ENCODE measurements around the gene PCYOX1L. TPM values are rescaled to one million over a fixed set of nuclear protein-coding genes. Genes with fewer than 3 reads are reported as not detected.

Gene PCYOX1L
- total RNA-seq, 1 experiment from 2014 or later: 4.8 TPM

DNA sequence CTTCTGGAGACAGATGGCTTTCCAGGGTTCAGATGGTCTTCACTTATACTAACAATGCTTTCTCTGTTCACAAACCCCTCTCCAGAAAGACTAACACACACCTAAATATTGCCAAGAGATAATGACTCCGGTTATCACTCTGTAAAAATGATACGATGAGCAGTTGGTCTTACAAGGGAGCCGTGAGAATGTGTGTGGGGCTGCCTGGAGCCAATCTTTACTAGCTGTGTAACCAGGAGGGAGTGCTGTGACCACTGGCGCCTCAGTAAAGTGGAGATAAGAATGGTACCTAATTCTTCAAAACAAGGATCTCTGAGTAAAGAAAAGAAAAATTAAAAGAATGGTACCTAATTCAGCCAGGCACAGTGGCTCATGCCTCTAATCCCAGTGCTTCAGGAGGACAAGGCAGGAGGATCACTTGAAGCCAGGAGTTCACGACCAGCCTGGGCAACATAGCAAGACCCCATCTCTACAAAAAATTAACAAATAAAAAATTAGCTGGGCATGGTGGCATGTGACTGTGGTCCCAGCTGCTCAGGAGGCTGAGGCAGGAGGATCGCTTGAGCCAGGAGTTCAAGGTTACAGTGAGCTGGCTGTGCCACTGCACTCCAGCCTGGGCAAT, 61.2 kb downstream of the PCYOX1L start:
- DNase-seq (ENCODE audit: low read depth): no peak

Other genes starting within 250 kb of the PCYOX1L start
- 23.4 and 30.4 TPM in 2 replicates for gene ABLIM3, start 216.6 kb upstream of the PCYOX1L start, total RNA-seq (2014; rRNA removed; shearing (Covaris generic))
- gene AFAP1L1, start 86.2 kb upstream of the PCYOX1L start, total RNA-seq (2014; rRNA removed; shearing (Covaris generic)): 0.77 and 0.98 TPM in 2 replicates
- 24.4 and 28.0 TPM in 2 replicates for gene GRPEL2, start 12.5 kb upstream of the PCYOX1L start, total RNA-seq (2014; rRNA removed; shearing (Covaris generic))
- not detected in 2 replicates for gene IL17B, start 21.2 kb downstream of the PCYOX1L start, total RNA-seq (2014; rRNA removed; shearing (Covaris generic))
- gene CSNK1A1, start 193.4 kb downstream of the PCYOX1L start, total RNA-seq (2014; rRNA removed; shearing (Covaris generic)): 443 and 454 TPM in 2 replicates
- 0.02 and 0.03 TPM in 2 replicates for gene ARHGEF37, start 223.5 kb downstream of the PCYOX1L start, total RNA-seq (2014; rRNA removed; shearing (Covaris generic))